ENCODE data around the gene CEMIP2.

DNA sequence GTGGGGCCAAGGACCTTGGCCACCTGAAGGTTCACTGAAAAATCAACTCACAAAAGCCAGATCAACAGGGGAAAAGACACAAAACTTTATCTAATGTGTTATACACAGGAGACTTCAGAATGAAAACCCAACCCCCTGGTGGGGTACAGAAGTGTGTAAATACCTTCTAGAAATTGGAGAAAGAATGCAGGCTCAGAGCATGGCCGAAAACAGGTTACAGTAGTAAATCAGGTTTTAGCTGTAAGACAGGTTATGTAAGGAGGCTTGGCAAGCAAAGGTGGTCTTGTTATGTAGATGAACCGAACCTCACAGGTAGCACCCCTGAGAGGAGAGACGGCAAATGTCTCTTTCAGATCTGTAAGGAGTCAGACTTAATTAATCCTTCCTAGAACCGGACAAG is 10.0 kb downstream of the CEMIP2 start:
- TF ChIP-seq POLR2A (IDR thresholded peaks at IDR 0.05), result no peak
- TF ChIP-seq, protein P1, sequence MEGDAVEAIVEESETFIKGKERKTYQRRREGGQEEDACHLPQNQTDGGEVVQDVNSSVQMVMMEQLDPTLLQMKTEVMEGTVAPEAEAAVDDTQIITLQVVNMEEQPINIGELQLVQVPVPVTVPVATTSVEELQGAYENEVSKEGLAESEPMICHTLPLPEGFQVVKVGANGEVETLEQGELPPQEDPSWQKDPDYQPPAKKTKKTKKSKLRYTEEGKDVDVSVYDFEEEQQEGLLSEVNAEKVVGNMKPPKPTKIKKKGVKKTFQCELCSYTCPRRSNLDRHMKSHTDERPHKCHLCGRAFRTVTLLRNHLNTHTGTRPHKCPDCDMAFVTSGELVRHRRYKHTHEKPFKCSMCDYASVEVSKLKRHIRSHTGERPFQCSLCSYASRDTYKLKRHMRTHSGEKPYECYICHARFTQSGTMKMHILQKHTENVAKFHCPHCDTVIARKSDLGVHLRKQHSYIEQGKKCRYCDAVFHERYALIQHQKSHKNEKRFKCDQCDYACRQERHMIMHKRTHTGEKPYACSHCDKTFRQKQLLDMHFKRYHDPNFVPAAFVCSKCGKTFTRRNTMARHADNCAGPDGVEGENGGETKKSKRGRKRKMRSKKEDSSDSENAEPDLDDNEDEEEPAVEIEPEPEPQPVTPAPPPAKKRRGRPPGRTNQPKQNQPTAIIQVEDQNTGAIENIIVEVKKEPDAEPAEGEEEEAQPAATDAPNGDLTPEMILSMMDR (IDR thresholded peaks at IDR 0.05), result no peak

Data from uterus (tissue), 2 donors.